Muscle of back (tissue), 11 donors: ENCODE measurements around the gene S100A10. TPM values are rescaled to one million over a fixed set of nuclear protein-coding genes. Genes with fewer than 3 reads are reported as not detected.
A peak's percentile ranks its signal among the peaks of the same experiment; 100 is the strongest.

Source experiments
- DNase-seq, 3 donors: peaks; one replicate each; pipeline versions ENCODE4 v3.0.0 to v3.0.0-alpha.2; 2013
- polyA plus RNA-seq, 10 donors: library from polyadenylated mRNA; unstranded; fragments of 120-200 nt; gene quantifications; one replicate each; pipeline ENCODE4 v1.2.1, GENCODE V29; 2013; ENCODE audit not compliant: insufficient read length in 10 of 10

S100A10 gene
- polyA plus RNA-seq, 10 donors, result 195 to 408 (median 272) TPM

DNA sequence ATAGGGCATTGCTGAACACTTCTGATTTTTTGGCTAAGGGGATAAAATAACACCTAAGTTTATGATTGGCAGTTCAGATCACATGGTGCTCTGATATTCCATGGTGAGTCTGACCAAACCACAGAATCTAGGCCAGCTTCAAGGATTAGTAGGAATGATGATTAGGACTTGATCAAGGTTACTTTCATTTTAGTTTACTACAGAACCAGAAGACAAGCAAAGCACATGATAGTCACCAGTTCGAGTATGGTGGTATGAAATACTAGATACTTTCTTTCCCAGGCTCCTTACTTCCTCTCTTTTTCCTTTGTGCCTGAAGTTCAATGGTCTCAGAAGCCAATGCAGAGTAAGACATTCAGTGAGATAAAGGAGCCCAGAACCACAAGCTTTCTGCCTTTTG lies 26.6 kb downstream of the S100A10 start:
- no peak for DNase-seq

DNA sequence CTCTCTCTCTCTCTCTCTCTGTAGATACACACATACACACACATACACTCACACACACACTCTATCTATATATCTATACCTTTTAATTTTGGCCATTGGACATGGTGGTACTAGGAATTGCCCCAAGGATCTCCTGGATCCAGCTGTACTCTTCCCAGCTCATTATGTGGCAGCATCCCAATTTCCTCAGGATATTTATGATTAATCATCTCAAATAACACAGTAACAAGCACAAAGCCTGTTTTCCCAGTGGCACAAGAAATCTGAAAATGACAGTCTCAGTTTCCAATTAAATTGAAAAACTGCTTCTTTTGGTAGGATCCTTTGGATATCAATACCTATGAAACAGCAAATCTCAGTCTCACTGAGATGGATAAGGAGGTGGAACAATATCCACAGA lies 27.6 kb downstream of the S100A10 start:
- no peak for DNase-seq

DNA sequence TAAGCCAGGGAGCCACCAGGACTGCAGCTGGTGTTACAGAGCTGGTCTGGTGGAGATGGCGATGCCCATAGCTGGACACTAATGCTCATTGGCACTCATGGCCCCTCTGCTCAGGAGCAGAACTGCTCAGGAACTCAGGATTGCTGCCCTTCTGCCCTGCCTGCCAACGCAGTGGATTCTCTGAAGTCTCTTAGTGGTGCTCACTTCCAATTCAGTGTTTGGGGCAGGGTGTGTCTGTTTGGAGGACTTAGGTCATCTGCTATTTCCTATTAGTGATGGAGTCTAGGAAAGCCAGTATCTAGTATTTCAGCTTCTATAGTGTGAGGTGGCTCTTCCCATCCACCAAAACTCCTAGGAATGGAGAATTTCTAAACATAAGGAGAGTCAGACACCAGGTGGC lies 29.1 kb downstream of the S100A10 start:
- DNase-seq, result no peak

DNA sequence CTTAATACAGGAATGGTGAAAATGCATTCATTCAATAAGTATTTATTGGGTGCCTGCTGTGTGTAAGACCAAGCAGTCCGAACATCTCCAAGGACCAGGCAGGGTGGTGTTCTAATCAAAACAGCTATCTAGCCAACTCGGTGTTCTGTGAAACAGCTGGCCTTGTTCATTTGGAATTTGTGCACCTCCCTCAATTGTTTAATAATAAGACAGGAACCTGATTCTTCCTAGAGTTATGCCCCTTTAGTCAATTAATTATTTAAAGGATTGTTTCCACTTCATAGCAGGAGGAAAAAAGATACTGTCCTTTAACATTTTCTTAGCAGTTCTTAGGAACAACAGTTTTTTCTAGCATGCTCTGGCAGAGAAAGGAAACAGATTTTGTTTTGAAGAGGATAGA lies 30.4 kb downstream of the S100A10 start:
- no peak for DNase-seq

DNA sequence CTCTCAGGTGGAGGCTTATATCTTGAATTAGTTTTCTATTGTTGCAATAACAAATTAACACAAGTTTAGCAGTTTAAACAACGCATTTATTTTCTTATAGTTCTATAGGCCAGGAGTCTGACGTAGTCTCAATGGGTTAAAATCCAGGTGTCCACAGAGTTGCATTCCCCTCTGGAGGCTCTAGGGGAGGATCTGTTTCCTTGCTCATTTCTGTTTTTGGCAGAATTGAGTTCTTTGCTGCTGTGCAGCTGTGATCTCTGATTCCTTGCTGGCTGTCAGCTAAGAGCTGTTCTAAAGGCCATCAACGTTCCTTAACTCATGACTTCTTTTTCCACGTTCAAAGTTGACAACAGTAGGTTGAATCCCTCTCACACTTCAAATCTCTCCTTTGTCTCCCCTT lies 31.8 kb downstream of the S100A10 start:
- peak; percentile 38 to 78 (median 61) for DNase-seq

DNA sequence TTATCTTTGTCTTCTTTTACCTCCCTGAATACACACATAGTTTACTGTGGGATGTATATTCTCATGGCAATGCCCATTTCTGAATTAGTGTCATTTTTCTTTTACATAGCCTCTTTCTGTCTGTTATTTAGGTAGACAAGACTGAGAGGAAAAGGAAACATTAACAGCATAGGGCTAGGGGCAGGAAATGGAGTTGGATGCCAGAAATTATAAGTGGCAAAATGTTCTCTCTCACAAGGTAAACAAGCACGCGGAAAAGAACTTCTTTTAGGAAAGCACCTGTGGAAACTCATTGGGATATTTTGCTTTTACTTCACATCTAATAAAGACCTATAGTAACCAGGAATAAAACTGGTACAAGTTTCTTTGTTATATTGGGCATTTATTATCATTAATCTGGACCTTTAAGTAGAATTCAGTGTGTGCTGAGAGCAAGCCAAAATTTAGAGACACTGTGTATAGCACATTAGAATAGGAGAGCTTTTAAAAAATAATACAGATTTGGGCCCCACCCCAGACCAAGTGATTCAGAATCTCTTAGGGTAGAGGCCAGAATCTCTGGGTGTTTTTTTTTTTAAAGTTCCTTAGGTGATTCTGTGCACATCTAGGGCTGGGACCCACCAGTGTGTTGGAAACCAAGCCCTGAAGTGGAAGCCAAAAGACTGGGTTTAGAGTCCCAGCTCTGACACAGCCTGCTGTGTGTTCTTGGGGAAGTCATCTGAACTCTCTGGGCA lies 32.7 kb downstream of the S100A10 start:
- peak in 1 of 3 donors; percentile 29 for DNase-seq

DNA sequence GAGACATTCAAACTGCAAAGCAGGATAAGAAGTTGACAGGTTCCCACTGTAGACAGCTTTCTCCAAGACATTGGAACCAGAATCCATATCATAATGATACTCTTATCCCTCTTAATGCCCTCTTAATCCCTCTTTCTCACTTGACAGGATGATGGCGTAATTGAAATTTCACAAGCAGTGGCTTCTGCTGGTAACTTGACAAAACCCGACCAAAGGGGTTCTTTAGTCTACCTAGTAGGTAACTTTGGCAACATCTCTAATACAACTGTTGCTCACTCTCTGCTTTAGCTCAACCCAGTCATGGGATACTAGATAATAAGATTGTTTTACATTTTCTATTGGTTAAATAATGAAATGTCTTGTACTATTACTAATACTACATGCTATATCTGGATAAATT lies 34.7 kb downstream of the S100A10 start:
- no peak for DNase-seq

DNA sequence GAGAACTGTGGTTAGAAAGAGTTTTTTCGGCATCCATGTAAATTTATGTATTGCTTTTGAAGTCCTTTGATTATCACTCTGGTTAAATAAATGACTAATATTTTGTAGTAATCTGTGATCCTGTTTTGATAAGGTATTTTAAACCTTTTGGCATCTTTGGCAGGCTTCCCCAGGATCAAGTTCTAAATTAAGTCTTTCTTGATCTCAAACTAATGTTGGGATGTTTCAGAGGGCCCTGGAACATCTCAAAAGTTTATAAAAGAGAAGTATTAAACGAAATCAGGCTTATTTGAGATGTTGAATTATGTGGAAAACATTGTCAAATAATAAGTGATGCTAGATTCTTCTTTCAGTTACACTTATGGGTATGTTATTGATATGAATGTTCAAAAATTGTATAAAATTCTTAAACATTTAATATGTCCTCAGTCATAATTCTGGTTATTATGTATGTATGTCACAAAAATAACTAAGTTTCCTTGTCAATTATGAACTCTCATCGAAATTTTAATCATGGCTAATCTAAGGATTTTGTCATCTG lies 36.6 kb downstream of the S100A10 start:
- DNase-seq, result no peak

DNA sequence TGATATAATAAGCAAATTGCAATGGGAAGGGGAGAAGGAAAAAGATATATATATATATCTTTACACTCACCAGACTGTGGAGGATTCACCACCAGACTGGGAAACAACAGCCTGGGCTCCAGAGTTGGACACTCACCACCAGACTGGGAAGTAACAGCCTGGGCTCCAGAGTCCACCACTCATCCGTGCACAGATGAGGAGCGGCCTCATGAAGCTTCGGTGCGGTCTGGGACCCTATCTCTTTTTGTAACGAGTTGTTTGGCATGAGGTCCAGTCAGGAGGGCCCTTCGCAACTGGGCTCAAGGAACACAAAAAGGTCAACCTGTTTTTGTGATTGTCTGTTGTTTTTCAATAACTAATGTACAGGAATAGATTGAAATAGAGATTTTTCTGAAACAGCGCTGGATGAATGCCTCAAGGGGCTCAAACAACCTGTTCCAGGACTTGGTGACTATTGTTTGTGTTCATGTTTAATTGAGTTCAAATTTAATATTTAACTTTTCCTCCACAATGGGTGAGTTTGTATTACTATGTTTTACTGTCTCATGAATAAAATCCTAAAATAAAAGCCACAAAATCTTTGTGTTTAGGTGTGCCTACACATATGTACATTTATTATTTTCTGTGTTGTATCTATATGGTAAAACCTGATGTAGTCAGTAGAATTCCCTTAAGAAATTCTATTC lies 40.1 kb downstream of the S100A10 start:
- no peak for DNase-seq

DNA sequence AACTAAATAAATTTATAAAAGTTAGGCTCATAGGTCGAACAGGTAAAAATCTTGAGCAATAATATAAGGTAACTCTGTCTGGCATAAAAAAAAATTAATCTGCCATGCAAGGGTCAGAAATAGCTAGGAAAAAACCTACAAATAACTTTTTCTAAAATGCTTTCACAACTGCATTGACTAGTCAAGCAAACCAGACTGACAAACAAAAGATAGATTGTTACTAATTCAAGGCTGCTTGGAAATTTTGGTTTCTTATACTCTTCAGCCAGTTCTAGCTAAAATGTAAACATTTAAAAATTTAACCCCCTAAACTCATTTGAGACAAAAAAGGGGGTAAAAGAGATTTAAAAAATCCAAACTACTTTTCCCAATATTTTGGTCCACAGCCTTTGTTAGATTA lies 40.8 kb downstream of the S100A10 start:
- DNase-seq, result no peak

DNA sequence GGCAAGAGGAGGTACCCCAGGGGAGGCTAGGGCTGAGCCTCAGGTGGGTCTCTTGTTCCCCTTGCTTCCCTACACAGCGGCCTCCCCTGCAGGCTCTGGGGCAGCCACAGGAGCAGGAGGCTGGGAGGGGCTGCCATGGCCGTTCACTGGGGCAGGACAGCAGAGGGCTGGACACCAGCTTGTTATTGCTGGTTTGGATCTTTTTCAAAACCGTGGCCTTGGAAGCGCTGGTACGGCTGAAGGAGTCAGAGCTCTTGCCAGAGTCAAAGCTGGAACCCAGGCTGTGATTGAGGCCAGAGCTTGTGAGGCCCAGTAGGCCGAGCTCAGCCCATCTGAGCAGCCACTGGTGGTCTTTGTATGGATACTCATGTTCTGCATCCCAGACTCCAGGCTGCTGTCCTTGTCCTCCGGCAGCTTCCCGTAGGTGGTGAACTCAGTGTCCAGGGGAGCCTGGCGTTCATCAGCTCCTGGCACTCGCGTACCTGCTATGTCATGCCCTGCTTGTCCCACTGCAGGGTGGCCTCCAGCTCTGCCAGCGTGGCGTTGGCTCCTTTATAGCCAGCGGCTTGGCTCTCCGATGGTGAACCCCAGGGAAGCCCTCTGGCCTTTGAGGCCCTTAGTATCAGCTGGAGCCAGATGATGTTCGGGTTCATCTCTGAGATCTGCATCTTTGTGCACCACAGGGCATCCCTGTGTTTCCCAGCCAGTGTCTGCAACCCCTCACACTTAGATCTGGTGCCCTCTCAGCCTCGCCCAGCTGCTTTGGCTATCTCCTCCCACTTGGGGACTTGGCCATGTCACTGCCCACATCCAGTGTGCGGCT lies 44.1 kb downstream of the S100A10 start:
- DNase-seq, result no peak

DNA sequence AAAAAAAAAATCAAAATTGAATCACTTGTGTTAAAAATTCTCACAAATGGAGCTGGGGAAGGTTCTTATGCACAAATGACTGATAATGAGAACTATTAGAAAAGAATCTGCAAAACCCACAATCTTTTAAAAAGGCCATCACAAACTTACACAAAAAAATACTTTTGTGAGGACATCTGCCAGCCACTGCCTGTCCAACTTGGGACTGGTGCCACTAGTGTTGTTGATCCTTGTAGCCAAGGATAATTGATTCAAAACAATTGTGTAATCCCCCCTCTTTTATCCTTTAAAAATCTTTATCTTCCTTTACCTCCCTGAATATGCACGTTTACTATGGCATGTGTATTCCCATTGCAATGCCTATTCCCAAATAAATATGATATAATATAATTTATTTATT lies 45.2 kb downstream of the S100A10 start:
- DNase-seq, result no peak

DNA sequence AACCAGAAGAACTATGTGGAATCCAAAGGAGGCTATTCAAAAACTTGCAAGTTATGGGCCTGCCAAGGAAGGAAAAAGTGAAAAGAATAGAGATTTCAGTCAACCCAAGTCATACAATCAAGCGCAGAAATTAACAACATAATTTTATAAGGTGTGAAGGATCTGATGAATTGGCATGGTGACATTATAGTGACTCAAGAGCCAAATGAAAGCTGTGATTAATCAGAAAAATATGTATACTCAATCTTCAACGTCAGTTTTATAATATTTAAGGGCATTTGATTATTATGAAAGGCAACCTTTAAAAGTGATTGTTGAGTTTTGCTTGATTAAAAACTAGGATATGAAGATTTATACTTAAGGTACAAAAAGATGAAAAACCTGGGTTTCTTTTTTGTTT lies 46.5 kb downstream of the S100A10 start:
- no peak for DNase-seq

DNA sequence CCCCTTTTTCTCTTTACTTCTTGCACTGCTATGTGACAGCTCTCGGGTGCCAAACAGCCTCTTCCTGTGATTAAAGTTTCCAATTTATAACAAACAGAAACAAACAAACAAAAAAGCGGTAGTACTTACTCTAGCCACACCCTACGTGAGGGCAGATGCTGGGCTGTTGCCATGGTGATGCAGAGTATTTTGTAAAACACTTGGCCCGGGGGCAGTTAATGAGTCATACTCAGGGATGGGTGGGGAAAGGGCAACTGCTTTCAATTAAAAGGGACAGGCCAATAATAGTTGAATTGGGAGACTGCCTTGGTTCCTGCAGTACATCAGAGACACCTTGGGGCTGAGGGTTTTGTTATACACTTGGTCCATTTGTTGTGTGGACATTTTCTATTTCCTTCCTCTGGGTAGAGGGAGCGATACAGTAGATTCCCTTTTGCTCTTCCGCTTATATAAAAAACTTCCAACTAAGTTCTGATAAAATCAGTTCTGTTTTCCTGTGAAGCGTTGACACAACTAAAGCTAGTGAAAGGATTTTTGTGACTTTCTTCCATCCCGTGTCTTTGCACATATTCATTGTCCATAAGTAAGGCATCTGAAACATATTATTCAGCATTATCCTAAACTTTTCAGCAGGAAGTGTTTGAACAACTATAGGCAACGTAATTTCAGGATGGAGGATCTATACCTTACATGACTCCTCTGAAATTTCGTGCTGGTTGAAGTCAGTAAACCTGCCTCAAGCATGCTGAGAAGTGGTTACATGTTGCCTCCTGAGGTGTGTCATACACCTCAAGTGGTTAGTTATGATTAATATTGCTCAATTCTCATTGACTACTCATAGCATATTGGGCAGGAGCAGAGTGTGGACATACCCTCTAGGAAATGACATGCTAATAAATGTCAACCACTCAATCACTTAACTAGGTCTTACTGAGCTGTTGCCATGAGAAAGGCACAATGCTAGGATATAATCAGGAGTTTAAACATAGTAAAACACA lies 47.6 kb downstream of the S100A10 start:
- DNase-seq, result peak; percentile 85 to 89 (median 89)

DNA sequence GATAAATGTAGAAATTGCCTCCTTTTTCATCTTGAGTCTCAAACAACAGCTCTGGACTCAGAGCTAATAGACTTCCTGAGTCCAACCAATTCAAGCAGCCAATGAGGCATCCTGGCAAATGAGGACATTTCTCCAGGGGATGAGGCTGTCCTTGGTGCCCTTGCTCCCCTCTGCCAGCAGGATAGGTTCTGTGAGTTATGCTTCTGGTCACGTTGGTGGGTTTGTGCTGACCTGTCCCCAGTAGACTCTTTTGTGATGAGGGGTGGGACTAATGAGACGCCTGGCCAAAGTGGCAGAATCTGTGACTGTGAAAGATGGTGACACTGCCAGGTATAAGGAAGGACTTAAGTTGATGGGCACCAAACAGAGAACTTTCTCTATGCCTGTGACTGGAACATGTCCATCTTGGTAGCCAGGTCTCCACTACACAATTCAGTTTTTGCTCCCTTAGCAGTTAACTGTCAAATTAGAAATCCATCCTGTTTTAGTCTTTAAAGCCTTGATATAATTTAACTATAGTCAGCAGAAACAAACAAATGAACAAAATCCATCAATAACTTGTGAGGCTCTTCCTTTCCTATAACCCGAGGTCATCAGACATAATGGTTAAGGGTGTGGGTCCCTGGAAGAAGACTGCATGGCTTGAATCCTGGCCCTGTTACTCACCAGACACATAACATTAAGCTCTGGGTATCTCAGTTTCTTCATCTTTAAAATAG lies 48.6 kb downstream of the S100A10 start:
- no peak for DNase-seq

DNA sequence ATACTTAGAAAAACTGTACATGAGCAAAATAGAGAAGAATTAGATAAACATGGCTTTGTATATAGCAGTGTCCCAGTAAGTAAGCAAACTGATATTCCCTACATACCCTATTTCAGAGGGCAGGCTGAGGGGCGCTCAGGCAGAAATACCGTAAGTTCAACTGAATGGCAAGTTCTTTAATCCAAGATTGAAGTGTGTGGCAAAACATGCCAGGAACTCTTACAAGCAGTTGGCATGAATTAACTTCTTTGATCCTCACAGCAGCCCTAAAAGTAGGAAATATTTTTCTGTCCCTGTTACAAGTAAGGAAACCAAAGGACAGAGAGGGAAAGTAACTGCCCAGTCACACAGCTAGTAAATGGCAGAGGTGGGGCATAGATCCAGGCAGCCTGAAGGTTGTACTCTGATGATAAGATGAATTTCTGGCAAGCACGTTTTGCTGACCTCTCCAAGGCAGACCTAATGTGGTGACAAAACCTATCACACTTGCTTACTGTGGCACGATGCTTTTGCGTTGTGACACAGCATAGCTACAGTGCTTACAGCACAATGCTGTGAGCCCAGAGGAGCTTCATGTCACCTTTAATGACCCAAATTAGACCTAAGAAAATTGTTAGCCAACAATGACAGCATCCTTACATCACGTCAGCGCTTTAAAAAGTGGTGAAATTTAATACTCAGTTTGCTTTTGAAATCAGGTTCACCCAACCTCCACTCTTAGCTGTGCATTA lies 49.4 kb downstream of the S100A10 start:
- no peak for DNase-seq

DNA sequence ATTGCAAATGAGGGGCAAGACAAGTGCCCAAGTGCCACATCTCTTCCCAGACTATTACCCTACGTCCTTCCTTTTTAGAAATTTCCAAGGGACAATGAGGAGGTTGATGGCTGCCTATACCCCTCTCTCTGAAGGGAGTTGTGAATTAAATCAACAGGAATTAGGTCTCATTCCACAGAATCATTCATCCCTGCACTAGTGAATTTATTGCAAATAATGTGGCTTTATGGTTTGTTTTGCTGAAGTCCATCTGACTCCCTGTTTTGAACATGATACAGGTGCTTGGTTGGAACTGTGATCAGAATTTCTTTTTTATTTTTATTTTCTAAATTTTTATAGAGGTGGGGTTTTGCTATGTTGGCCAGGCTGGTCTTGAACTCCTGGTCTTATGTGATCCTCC lies 50.1 kb downstream of the S100A10 start:
- DNase-seq, result no peak

DNA sequence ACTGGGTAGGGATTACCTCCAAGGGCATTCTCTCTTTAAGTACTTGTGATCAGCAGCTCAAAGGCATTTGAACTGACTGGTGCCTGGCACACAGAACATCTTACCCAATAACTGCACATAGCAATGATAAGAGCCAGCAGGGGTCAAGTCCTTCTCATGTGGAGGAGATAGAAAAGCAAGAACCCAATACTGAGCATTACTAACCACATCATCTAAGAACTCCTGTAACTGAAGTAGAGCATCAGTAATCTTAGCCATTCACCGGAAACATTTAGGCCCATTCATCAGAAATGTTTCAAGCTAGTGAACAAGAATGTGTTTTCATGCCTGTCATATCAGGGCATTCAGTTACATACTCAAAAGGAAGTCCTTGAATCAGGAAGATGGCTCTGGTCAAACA lies 50.8 kb downstream of the S100A10 start:
- DNase-seq, result no peak

DNA sequence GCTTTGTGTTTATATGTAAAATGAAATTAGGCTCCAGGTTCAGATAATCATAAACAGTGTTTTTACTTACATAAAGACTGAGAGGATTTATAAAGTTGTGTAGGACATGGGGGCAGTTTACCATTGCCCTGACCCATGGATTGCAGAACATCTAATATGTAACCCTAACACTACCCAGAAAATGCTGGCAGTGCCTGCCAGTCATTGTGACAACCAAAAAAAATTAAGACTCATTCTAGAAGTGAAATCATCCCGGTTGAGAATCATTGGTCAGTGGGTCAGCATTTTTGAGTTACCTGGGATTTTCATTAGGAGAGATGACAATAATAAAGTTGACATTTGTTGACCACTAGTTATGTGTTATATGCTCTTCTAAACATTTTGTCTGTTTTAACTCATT lies 53.1 kb downstream of the S100A10 start:
- DNase-seq, result no peak

DNA sequence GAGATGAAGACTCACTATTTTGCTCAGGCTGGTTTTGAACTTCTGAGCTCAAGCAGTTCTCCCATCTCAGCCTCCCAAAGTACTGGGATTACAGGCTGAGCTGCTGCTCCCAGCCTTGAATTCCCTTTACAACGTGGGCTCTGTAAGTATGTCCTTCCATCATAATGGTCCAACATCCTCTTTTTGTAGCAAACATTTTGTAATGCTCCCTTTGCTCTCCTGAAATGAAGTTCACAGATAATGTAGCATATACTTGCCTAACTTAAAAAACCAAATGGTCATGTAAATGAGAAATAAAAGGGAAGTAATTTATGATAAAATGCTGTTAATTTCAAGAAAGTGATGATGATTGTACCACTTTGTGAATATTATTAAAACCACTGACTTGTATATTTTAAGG lies 53.9 kb downstream of the S100A10 start:
- no peak for DNase-seq
